ENCODE results near the gene YAF2.

GRCh38 chr12:42236017-42236416 lies 2.0 kb downstream of the YAF2 start:
- no peak for TF ChIP-seq CTCF (IDR thresholded peaks at IDR 0.05; ENCODE audit: poor library complexity)
- TF ChIP-seq EZH2 (IDR thresholded peaks at IDR 0.05; ENCODE audit: borderline replicate concordance): no peak
- TF ChIP-seq EZH2phosphoT487 (IDR thresholded peaks at IDR 0.05; ENCODE audit: low read depth, severe bottlenecking, unreplicated experiment): no peak
